GM23338 (cell line): Measurements from ENCODE around the gene ANGPT4. TPM values are rescaled to one million over a fixed set of nuclear protein-coding genes. Genes with fewer than 3 reads are reported as not detected.

Source experiments
- ATAC-seq: fragments of 200-7000 bp; cut with Tn5 transposase; 3 replicates; pipeline ENCODE4 v1.9.1; 2020
- DNase-seq: peaks from one replicate; pipeline ENCODE4 v3.0.0-alpha.2; 2015; ENCODE audit warnings: low spot score
- H2AFZ ChIP-seq: fragments of 200-600 bp; sonication (generic); 2 replicates; pipeline ENCODE4 v1.8.0; 2016; ENCODE audit warnings: antibody characterized with exemption, mild to moderate bottlenecking, moderate library complexity
- H3F3A ChIP-seq: fragments of 200-600 bp; sonication (generic); replicated peaks from 2 replicates; pipeline ENCODE4 v1.8.0; 2017; ENCODE audit warnings: antibody characterized with exemption, mixed run types, low read depth
- H3K27ac ChIP-seq: fragments of 200-600 bp; sonication (generic); 2 replicates; pipeline ENCODE4 v1.6.1; 2016; ENCODE audit warnings: low read depth
- H3K27me3 ChIP-seq: fragments of 200-600 bp; sonication (generic); 2 replicates; pipeline ENCODE4 v1.8.0; 2016; ENCODE audit warnings: mild to moderate bottlenecking, mixed run types, moderate library complexity; ENCODE audit not compliant: insufficient read depth
- H3K36me3 ChIP-seq: fragments of 200-600 bp; sonication (generic); 2 replicates; pipeline ENCODE4 v1.8.0; 2016; ENCODE audit warnings: mild to moderate bottlenecking; ENCODE audit not compliant: insufficient read depth
- H3K4me1 ChIP-seq: fragments of 200-600 bp; sonication (generic); 2 replicates; pipeline ENCODE4 v1.8.0; 2016; ENCODE audit warnings: mild to moderate bottlenecking, moderate library complexity; ENCODE audit not compliant: insufficient read depth
- H3K4me2 ChIP-seq: fragments of 200-600 bp; sonication (generic); 2 replicates; pipeline ENCODE4 v1.7.1; 2017; ENCODE audit warnings: mixed run types
- H3K4me3 ChIP-seq: fragments of 200-600 bp; sonication (generic); 2 replicates; pipeline ENCODE4 v1.6.1; 2016; ENCODE audit warnings: mixed run types
- H3K79me2 ChIP-seq: fragments of 200-600 bp; sonication (generic); replicated peaks from 2 replicates; pipeline ENCODE4 v1.8.0; 2017; ENCODE audit warnings: mild to moderate bottlenecking; ENCODE audit not compliant: insufficient read depth
- H3K9me2 ChIP-seq: fragments of 200-600 bp; sonication (generic); 2 replicates; pipeline ENCODE4 v1.8.0; 2017; ENCODE audit not compliant: insufficient read depth
- H4K20me1 ChIP-seq: fragments of 200-600 bp; sonication (generic); replicated peaks from 2 replicates; pipeline ENCODE4 v1.8.0; 2017; ENCODE audit warnings: mild to moderate bottlenecking; ENCODE audit not compliant: insufficient read depth
- H3K27ac Mint-ChIP-seq: 2 replicates; pipeline ENCODE4 v1.8.0; 2020; ENCODE audit warnings: inconsistent platforms, mild to moderate bottlenecking, moderate library complexity, mixed read lengths
- H3K27me3 Mint-ChIP-seq: 3 replicates; pipeline ENCODE4 v1.8.0; 2022; ENCODE audit warnings: low read depth, mild to moderate bottlenecking, moderate library complexity, mixed read lengths, inconsistent platforms; ENCODE audit not compliant: insufficient read depth, poor library complexity
- H3K36me3 Mint-ChIP-seq: 3 replicates; pipeline ENCODE4 v1.8.0; 2021; ENCODE audit warnings: low read depth, mild to moderate bottlenecking, inconsistent platforms, moderate library complexity, mixed read lengths
- H3K4me1 Mint-ChIP-seq: 3 replicates; pipeline ENCODE4 v1.8.0; 2020; ENCODE audit warnings: mild to moderate bottlenecking, inconsistent platforms, mixed read lengths
- H3K4me3 Mint-ChIP-seq: 3 replicates; pipeline ENCODE4 v1.8.0; 2021; ENCODE audit warnings: moderate library complexity, mild to moderate bottlenecking, inconsistent platforms, mixed read lengths
- H3K9me3 Mint-ChIP-seq: 3 replicates; pipeline ENCODE4 v1.8.0; 2020; ENCODE audit warnings: moderate library complexity, mild to moderate bottlenecking, inconsistent platforms, mixed read lengths
- CTCF ChIP-seq, 2 experiments: fragments of 200-600 bp in 1 of 2; sonication (generic) in 1 of 2; conservative IDR thresholded peaks; 2 replicates each; pipeline versions ENCODE4 v1.5.1 to v1.6.1; 2016 to 2017; ENCODE audit warnings: antibody characterized with exemption in 2 of 2, low read depth in 2 of 2, mild to moderate bottlenecking in 2 of 2, moderate library complexity in 1 of 2
- STAT1 ChIP-seq: IDR thresholded peaks from one replicate; pipeline ENCODE4 v1.6.1; 2016; ENCODE audit warnings: antibody characterized with exemption; ENCODE audit not compliant: unreplicated experiment
- ZNF462 ChIP-seq: fragments of 250-450 bp; sonication (Bioruptor Pico); IDR thresholded peaks from 2 replicates; pipeline ENCODE4 v1.5.0; 2020; ENCODE audit warnings: mild to moderate bottlenecking, moderate library complexity
- polyA plus RNA-seq: library from polyadenylated mRNA; unstranded; fragments of >200 nt; fragmentation: Nextera tagmentation; extraction: Ambion mirVana; gene quantifications from 2 replicates; pipeline ENCODE4 v1.2.1, GENCODE V29; 2016
- total RNA-seq: library from RNA; depleted of rRNA; stranded (reverse); fragments of >200 nt; shearing (Covaris generic); gene quantifications from 2 replicates; pipeline ENCODE4 v1.2.3, GENCODE V29; 2014

Gene ANGPT4
- total and polyA plus RNA-seq, 2 experiments from 2014 or later: 0.17 TPM; not detected in 1

- peak overlapping the region; percentile 83; the same call in 1 of the 2 replicates for H2AFZ ChIP-seq
- no peaks in the 10 kb centered on the region for H3K36me3 Mint-ChIP-seq
Observed at GRCh38 chr20:916825-917224, 691 bp upstream of the ANGPT4 start.

More at GRCh38 chr20:916825-917224, 691 bp upstream of the ANGPT4 start:
- no peaks in the 10 kb centered on the region for H3K27me3 ChIP-seq
- H3F3A ChIP-seq: no peaks in the 10 kb centered on the region
- H3K4me2 ChIP-seq: peak overlapping the region; percentile 57
- ATAC-seq (peak; percentile 57), DNase-seq (peak; percentile 37)
- no peaks in the 10 kb centered on the region for H4K20me1 ChIP-seq
- peaks cover 4% of the 10 kb centered on the region for H3K9me3 Mint-ChIP-seq
- H3K27me3 Mint-ChIP-seq: peaks cover 5% of the 10 kb centered on the region
- H3K27ac ChIP-seq: no peak overlapping the region
- H3K9me2 ChIP-seq: no peaks in the 10 kb centered on the region
- H3K4me3 Mint-ChIP-seq: peak overlapping the region; percentile 2; the same call in 1 of the 3 replicates
- no peaks in the 10 kb centered on the region for H3K36me3 ChIP-seq
- H3K27ac Mint-ChIP-seq: no peak overlapping the region
- H3K4me1 Mint-ChIP-seq: peaks cover 20% of the 10 kb centered on the region
- no peaks in the 10 kb centered on the region for H3K79me2 ChIP-seq
- TF ChIP-seq ZNF462 (CRISPR knock-in tag) (no peak), STAT1 (no peak), CTCF (conservative IDR thresholded peaks at IDR 0.05; ENCODE audit: low read depth in 2 of 2) (no peak)
- no peak overlapping the region for H3K4me3 ChIP-seq
- H3K4me1 ChIP-seq: no peaks in the 10 kb centered on the region
